ENCODE results near the gene DNAH7. TPM values are rescaled to one million over a fixed set of nuclear protein-coding genes. Genes with fewer than 3 reads are reported as not detected.

The DNAH7 gene
- total RNA-seq (2013; cell fraction: nucleolus; rRNA removed): 3.0 and 3.5 TPM in 2 replicates
- total RNA-seq (2014; rRNA removed): 0.06 and 0.38 TPM in 2 replicates
- 0.05 and 0.09 TPM in 2 replicates for total RNA-seq (2014; rRNA removed; fragmentation: Illumina TruSeq; extraction: Trizol)
- 0.19 and 0.31 TPM in 2 replicates for total RNA-seq (2021)
- not detected for polyA plus RNA-seq (2011; ENCODE audit: low read depth)
- polyA plus RNA-seq (2011; rRNA removed): 0.45 and 0.75 TPM in 2 replicates
- 0.13 and 0.22 TPM in 2 replicates for polyA plus RNA-seq (2011; cell fraction: cytosol; rRNA removed)
- 0.63 TPM in 2 replicates for polyA plus RNA-seq (2011; cell fraction: nucleus; rRNA removed)
- 0.08 and 0.11 TPM in 2 replicates for polyA plus RNA-seq (2012)
- 0.14 and 0.18 TPM in 2 replicates for polyA plus RNA-seq (2014; fragmentation: Illumina TruSeq; extraction: Trizol)
- polyA plus RNA-seq (2014; fragmentation: Nextera tagmentation; extraction: Ambion mirVana): under 1 TPM; 0.05 to 0.14 TPM
- polyA plus RNA-seq (2014; rRNA removed): 0.05 and 0.61 TPM in 2 replicates
- under 1 TPM; 0.08 to 0.17 TPM for polyA plus RNA-seq (2016; fragmentation: Nextera tagmentation; extraction: Ambion mirVana)
- 0.82 and 1.0 TPM in 2 replicates for polyA minus RNA-seq (2011; rRNA and poly(A)+ RNA removed)
- 0.52 TPM in 1 of 2 replicates, not detected in the other for polyA minus RNA-seq (2011; cell fraction: cytosol; rRNA and poly(A)+ RNA removed)
- 1.3 and 1.8 TPM in 2 replicates for polyA minus RNA-seq (2011; cell fraction: nucleus; rRNA and poly(A)+ RNA removed)
- percentile 23 among the genes with signal in this experiment for Bru-seq, nascent RNA
- percentile 18 among the genes with signal in this experiment for BruChase-seq, experiment 1, labeled RNA remaining after a 6-hour chase
- BruChase-seq, experiment 2, labeled RNA remaining after a 2-hour chase: percentile 23 among the genes with signal in this experiment
- long read RNA-seq, experiment 1: 0 reads
- long read RNA-seq, experiment 2, partial matches to known transcripts: 2 of 6 reads
- long read RNA-seq, experiment 2, other reads (novel, unspliced or antisense): 4 of 6 reads

- in situ Hi-C loops (cut with MboI) (loop anchor here (10.0 kb wide), 2 partner anchors 494 to 744 kb away; no protein-coding TSS in a partner anchor), intact Hi-C loops (cut with micrococcal nuclease; ENCODE audit: unreplicated experiment) (loop anchor here (2.0 to 5.0 kb wide), 7 partner anchors 216 to 746 kb away; no protein-coding TSS in a partner anchor)
- peak; percentile 97 for FAIRE-seq
- peak within 1 kb of the TSS; percentile 95 for H3K4me2 ChIP-seq (ENCODE audit: control insufficient read depth, insufficient read depth)
- H3K4me3 ChIP-seq: peak within 1 kb of the TSS; percentile 68
- POLR2A ChIA-PET: interaction anchor here (0.5 to 1.9 kb wide), 8 partner anchors 9 to 492 kb away, joined by 3 to 7 read pairs (median 4); partner anchors contain the start of gene SLC39A10
- peak; percentile 64 for DNase-seq (ENCODE audit: low read depth, low spot score)
- SMC1A ChIA-PET (ENCODE audit: uncharacterized antibody, unreplicated experiment): interaction anchor here (0.6 to 5.4 kb wide), 33 partner anchors 9 to 749 kb away, joined by 3 to 60 read pairs (median 4); no protein-coding TSS in a partner anchor
- H2AFZ ChIP-seq (ENCODE audit: control insufficient read depth, low read depth, low read length): peak within 1 kb of the TSS; percentile 97
- H3K79me2 ChIP-seq (ENCODE audit: control insufficient read depth, insufficient read depth, low read length): no peaks in the 10 kb centered on the region
- H3K4me1 ChIP-seq (ENCODE audit: control insufficient read depth, insufficient read depth, low read length): no peaks in the 10 kb centered on the region; the same call in 1 of the 2 replicates
- WGBS (ENCODE audit: insufficient coverage, insufficient replicate concordance, low lambda C conversion rate, missing lambda C conversion rate): 4% methylated on average over 53 of the region's 53 CpGs
- CTCF ChIA-PET: interaction anchor here (0.6 to 4.0 kb wide), 61 partner anchors 9 to 1679 kb away, joined by 3 to 89 read pairs (median 6); partner anchors contain the start of gene SLC39A10
- peak; percentile 98 for ATAC-seq
- no peaks in the 10 kb centered on the region for H3K27me3 ChIP-seq (replicated peaks in 1 of 2; ENCODE audit: control insufficient read depth in 2 of 2, insufficient read depth in 2 of 2, low read length in 1 of 2)
- H3K9me3 ChIP-seq (replicated peaks; ENCODE audit: control insufficient read depth, insufficient read depth, low read length): no peaks in the 10 kb centered on the region
- peak within 1 kb of the TSS; percentile 43 for H3K27ac ChIP-seq (ENCODE audit: control insufficient read depth, insufficient read depth)
- peak within 1 kb of the TSS; percentile 59 for H3K9ac ChIP-seq (ENCODE audit: control insufficient read depth, insufficient read depth, low read length)
- H3K36me3 ChIP-seq (ENCODE audit: control insufficient read depth in 2 of 2, insufficient read depth in 2 of 2, low read length in 1 of 2): no peaks in the 10 kb centered on the region
- RAD21 ChIA-PET (ENCODE audit: unreplicated experiment): interaction anchor here (0.8 to 3.7 kb wide), 48 partner anchors 9 to 749 kb away, joined by 3 to 44 read pairs (median 4); partner anchors contain the start of genes CCDC150 and SLC39A10
- BruUV-seq (replicated peaks): no TSS peak
- H4K20me1 ChIP-seq (ENCODE audit: control insufficient read depth, insufficient read depth): no peaks in the 10 kb centered on the region
- peak; percentile 19 for TF ChIP-seq PBX3 (IDR thresholded peaks at IDR 0.05; ENCODE audit: insufficient replicate concordance, low read depth, low read length)
- peak; percentile 61 for TF ChIP-seq SMC3 (IDR thresholded peaks at IDR 0.05; ENCODE audit: borderline replicate concordance, low read length)
- peak; percentile 98 for TF ChIP-seq YY1 (IDR thresholded peaks at IDR 0.05; ENCODE audit: low read depth, low read length)
- TF ChIP-seq MLLT1 (IDR thresholded peaks at IDR 0.05): 0 out of 2 replicates have a peak, but pooled peaks have one; percentile 24
- peak; percentile 38; the same call in 1 of the 2 replicates for TF ChIP-seq ATF3 (IDR thresholded peaks at IDR 0.05; ENCODE audit: borderline replicate concordance, extremely low read depth, low read depth, low read length)
- TF ChIP-seq MXI1 (IDR thresholded peaks at IDR 0.05; ENCODE audit: low read depth, low read length): peak; percentile 89
- TF ChIP-seq BACH1 (IDR thresholded peaks at IDR 0.05; ENCODE audit: borderline replicate concordance): peak; percentile 53; the same call in 1 of the 2 replicates
- TF ChIP-seq STAT3 (IDR thresholded peaks at IDR 0.05; ENCODE audit: low read depth, low read length): 0 out of 2 replicates have a peak, but pooled peaks have one; percentile 39
- peak; percentile 91 to 98 (median 97); a peak in 5 of 6 replicates for TF ChIP-seq CTCF (IDR thresholded peaks at IDR 0.05 in 2 of 3, conservative IDR thresholded peaks at IDR 0.05 in 1 of 3; ENCODE audit: control insufficient read depth in 2 of 3, extremely low read depth in 1 of 3, insufficient read depth in 1 of 3, low read depth in 3 of 3, low read length in 3 of 3)
- TF ChIP-seq KLF5 (IDR thresholded peaks at IDR 0.05; ENCODE audit: partially characterized antibody): peak; percentile 81
Measured at GRCh38 chr2:196068271-196069209, at the start of gene DNAH7. TSS of gene DNAH7 (minus strand) at chr2:196068837. CDS start at chr2:196068711, 126 bp downstream.
